Muscle layer of colon (tissue), 2 donors: ENCODE data around the gene BARX1.
A peak's percentile ranks its signal among the peaks of the same experiment; 100 is the strongest.

Source experiments
- H3K27ac ChIP-seq: one replicate; pipeline ENCODE4 v1.7.0; 2013; ENCODE audit warnings: low read depth, mild to moderate bottlenecking, low read length, moderate library complexity
- H3K27me3 ChIP-seq, 2 donors: one replicate each; pipeline ENCODE4 v1.7.0; 2013; ENCODE audit warnings: low read length in 2 of 2, mild to moderate bottlenecking in 2 of 2; ENCODE audit not compliant: insufficient read depth in 2 of 2, control insufficient read depth in 1 of 2
- H3K36me3 ChIP-seq: one replicate; pipeline ENCODE4 v1.7.0; 2013; ENCODE audit warnings: mild to moderate bottlenecking, low read length; ENCODE audit not compliant: insufficient read depth
- H3K4me1 ChIP-seq: one replicate; pipeline ENCODE4 v1.7.0; 2013; ENCODE audit warnings: mild to moderate bottlenecking, low read length; ENCODE audit not compliant: insufficient read depth
- H3K4me3 ChIP-seq, 2 donors: one replicate each; pipeline ENCODE4 v1.7.0; 2013; ENCODE audit warnings: low read length in 2 of 2, low read depth in 1 of 2, mild to moderate bottlenecking in 1 of 2, moderate library complexity in 1 of 2
- H3K9ac ChIP-seq: one replicate; pipeline ENCODE4 v1.7.0; 2013; ENCODE audit warnings: low read length
- H3K9me3 ChIP-seq: one replicate; pipeline ENCODE4 v1.7.0; 2013; ENCODE audit warnings: mild to moderate bottlenecking, low read length
- donor health status: abdominal sarcoma.
- donor health status: Adenocarcinoma of cecum.

The BARX1 gene

GRCh38 chr9:93955111-93955980 is at the start of gene BARX1:
BARX1 (minus strand) TSS chr9:93955355; CDS start chr9:93955146, 209 bp downstream.
- no peaks in the 10 kb centered on the region for H3K36me3 ChIP-seq
- no peak within 1 kb of the TSS for H3K9ac ChIP-seq
- peak within 1 kb of the TSS; percentile 20 to 55 for H3K4me3 ChIP-seq
- no peak within 1 kb of the TSS for H3K27ac ChIP-seq
- peaks cover 86 to 96% of the 10 kb centered on the region in 2 donors for H3K27me3 ChIP-seq
- H3K9me3 ChIP-seq, result no peaks in the 10 kb centered on the region
- peaks cover 46% of the 10 kb centered on the region for H3K4me1 ChIP-seq

GRCh38 chr9:94002316-94003140 is 47.4 kb upstream of the BARX1 start:
- no peak overlapping the region for H3K9ac ChIP-seq
- H3K27me3 ChIP-seq, result no peaks in the 10 kb centered on the region
- H3K4me3 ChIP-seq, result no peak overlapping the region
- H3K9me3 ChIP-seq, result no peaks in the 10 kb centered on the region
- no peaks in the 10 kb centered on the region for H3K4me1 ChIP-seq
- H3K27ac ChIP-seq, result no peak overlapping the region
- no peaks in the 10 kb centered on the region for H3K36me3 ChIP-seq

GRCh38 chr9:93996863-93997262 is 41.7 kb upstream of the BARX1 start:
- H3K4me3 ChIP-seq, result no peak overlapping the region
- H3K9ac ChIP-seq, result no peak overlapping the region
- no peak overlapping the region for H3K27ac ChIP-seq
- H3K27me3 ChIP-seq, result no peaks in the 10 kb centered on the region
- H3K9me3 ChIP-seq, result no peaks in the 10 kb centered on the region
- no peaks in the 10 kb centered on the region for H3K4me1 ChIP-seq
- no peaks in the 10 kb centered on the region for H3K36me3 ChIP-seq

GRCh38 chr9:93996367-93996766 is 41.2 kb upstream of the BARX1 start:
- H3K36me3 ChIP-seq, result no peaks in the 10 kb centered on the region
- H3K4me3 ChIP-seq, result no peak overlapping the region
- no peaks in the 10 kb centered on the region for H3K4me1 ChIP-seq

GRCh38 chr9:93994545-93994944 is 39.4 kb upstream of the BARX1 start:
- H3K27ac ChIP-seq, result no peak overlapping the region
- no peak overlapping the region for H3K9ac ChIP-seq
- no peaks in the 10 kb centered on the region for H3K36me3 ChIP-seq
- no peaks in the 10 kb centered on the region for H3K27me3 ChIP-seq
- no peak overlapping the region for H3K4me3 ChIP-seq
- H3K9me3 ChIP-seq, result no peaks in the 10 kb centered on the region
- no peaks in the 10 kb centered on the region for H3K4me1 ChIP-seq

More at GRCh38 chr9:93996367-93996766, 41.2 kb upstream of the BARX1 start:
- Histone ChIP-seq H3K9ac (no peak overlapping the region), H3K27ac (no peak overlapping the region), H3K9me3 (no peaks in the 10 kb centered on the region), H3K27me3 (no peaks in the 10 kb centered on the region)

GRCh38 chr9:93994132-93994531 is 39.0 kb upstream of the BARX1 start:
- Histone ChIP-seq H3K9ac (no peak overlapping the region), H3K27me3 (no peaks in the 10 kb centered on the region), H3K4me3 (no peak overlapping the region), H3K4me1 (no peaks in the 10 kb centered on the region), H3K36me3 (no peaks in the 10 kb centered on the region), H3K27ac (no peak overlapping the region), H3K9me3 (no peaks in the 10 kb centered on the region)

GRCh38 chr9:93992830-93993229 is 37.7 kb upstream of the BARX1 start:
- no peak overlapping the region for H3K4me3 ChIP-seq
- H3K9me3 ChIP-seq, result no peaks in the 10 kb centered on the region
- H3K4me1 ChIP-seq, result no peaks in the 10 kb centered on the region
- H3K36me3 ChIP-seq, result no peaks in the 10 kb centered on the region
- no peaks in the 10 kb centered on the region for H3K27me3 ChIP-seq
- H3K27ac ChIP-seq, result no peak overlapping the region
- H3K9ac ChIP-seq, result no peak overlapping the region

- no peak overlapping the region for H3K4me3 ChIP-seq
- H3K4me1 ChIP-seq, result no peaks in the 10 kb centered on the region
- H3K9me3 ChIP-seq, result no peaks in the 10 kb centered on the region
- no peaks in the 10 kb centered on the region for H3K36me3 ChIP-seq
- H3K27ac ChIP-seq, result no peak overlapping the region
- H3K27me3 ChIP-seq, result no peaks in the 10 kb centered on the region
- no peak overlapping the region for H3K9ac ChIP-seq
These were observed 35.3 kb upstream of the BARX1 start for GRCh38 chr9:93990448-93990847.

- Histone ChIP-seq H3K27ac (no peak overlapping the region), H3K4me1 (no peaks in the 10 kb centered on the region), H3K9me3 (no peaks in the 10 kb centered on the region), H3K9ac (no peak overlapping the region), H3K27me3 (no peaks in the 10 kb centered on the region), H3K36me3 (no peaks in the 10 kb centered on the region), H3K4me3 (no peak overlapping the region)
These were observed 32.9 kb upstream of the BARX1 start for GRCh38 chr9:93988056-93988455.

- H3K4me3 ChIP-seq, result no peak overlapping the region
- H3K36me3 ChIP-seq, result no peaks in the 10 kb centered on the region
- H3K27ac ChIP-seq, result no peak overlapping the region
- no peaks in the 10 kb centered on the region for H3K9me3 ChIP-seq
- H3K4me1 ChIP-seq, result no peaks in the 10 kb centered on the region
- H3K27me3 ChIP-seq, result no peaks in the 10 kb centered on the region
- no peak overlapping the region for H3K9ac ChIP-seq
These were observed 29.7 kb upstream of the BARX1 start for GRCh38 chr9:93984860-93985259.

GRCh38 chr9:93983875-93984274 is 28.7 kb upstream of the BARX1 start:
- H3K4me1 ChIP-seq, result no peaks in the 10 kb centered on the region
- no peaks in the 10 kb centered on the region for H3K36me3 ChIP-seq
- H3K4me3 ChIP-seq, result no peak overlapping the region
- H3K27me3 ChIP-seq, result no peaks in the 10 kb centered on the region
- H3K9ac ChIP-seq, result no peak overlapping the region
- no peak overlapping the region for H3K27ac ChIP-seq
- no peaks in the 10 kb centered on the region for H3K9me3 ChIP-seq
